Lower lobe of right lung (tissue), 2 donors: Measurements from ENCODE around the gene RNF44. TPM values are rescaled to one million over a fixed set of nuclear protein-coding genes. Genes with fewer than 3 reads are reported as not detected.

Experiments used
- ATAC-seq, 2 donors: fragments of 200-7000 bp; cut with Tn5 transposase; one replicate each; pipeline ENCODE4 v1.9.1; 2020 to 2022; ENCODE audit warnings: mild to moderate bottlenecking in 2 of 2, moderate library complexity in 2 of 2
- DNase-seq: peaks from one replicate; pipeline ENCODE4 v3.0.0-alpha.2; 2020
- H3K27ac ChIP-seq: fragments of 200-600 bp; one replicate; pipeline ENCODE4 v1.8.0; 2022
- H3K27me3 ChIP-seq: fragments of 200-600 bp; one replicate; pipeline ENCODE4 v1.8.0; 2022; ENCODE audit warnings: low read depth
- H3K36me3 ChIP-seq: fragments of 200-600 bp; one replicate; pipeline ENCODE4 v1.8.0; 2022; ENCODE audit warnings: mild to moderate bottlenecking
- H3K4me1 ChIP-seq: fragments of 200-600 bp; one replicate; pipeline ENCODE4 v1.8.0; 2022
- H3K4me3 ChIP-seq: fragments of 200-600 bp; one replicate; pipeline ENCODE4 v1.8.0; 2022; ENCODE audit warnings: mild to moderate bottlenecking
- H3K9me3 ChIP-seq: fragments of 200-600 bp; one replicate; pipeline ENCODE4 v1.8.0; 2022
- intact Hi-C: fragments of 100-400 bp; cut with DNase I; formaldehyde crosslinking; loops from one replicate; pipeline ENCODE4 v1.11.0; 2022
- total RNA-seq: library from RNA; stranded (reverse); fragmentation: NEBNext Ultra II Directional; extraction: Animal tissue kit (Norgen Biotek cat#: 25700); gene quantifications from one replicate; pipeline ENCODE4 v1.2.1, GENCODE V29; 2021
- TF ChIP-seq, protein P1 (sequence below): fragments of 200-600 bp; IDR thresholded peaks from one replicate; pipeline ENCODE4 v1.8.0; 2022; ENCODE audit warnings: antibody characterized with exemption, mild to moderate bottlenecking
- donor health status: DM: no; HTN: yes; CAD: no; lungs with severe emphysema.

The RNF44 gene
- total RNA-seq, 1 donor from 2014 or later = 55.1 TPM

- no peak for DNase-seq
Observed at GRCh38 chr5:176570044-176570443, 32.8 kb upstream of the RNF44 start.

DNA sequence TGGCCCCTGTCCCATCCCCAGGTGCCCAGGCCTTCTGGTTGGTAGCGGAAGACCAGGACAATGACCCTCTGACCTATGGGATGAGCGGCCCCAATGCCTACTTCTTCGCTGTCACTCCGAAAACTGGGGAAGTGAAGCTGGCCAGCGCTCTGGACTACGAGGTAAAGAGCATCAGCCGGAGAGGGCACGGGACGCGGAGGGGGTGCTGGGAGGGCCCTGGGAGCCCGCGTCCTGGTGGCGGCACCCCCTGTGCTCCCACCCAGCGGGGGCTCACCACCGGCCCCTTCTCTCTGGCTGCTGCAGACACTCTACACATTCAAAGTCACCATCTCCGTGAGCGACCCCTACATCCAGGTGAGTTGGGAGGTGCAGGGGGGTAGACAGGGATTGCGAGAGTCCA is 31.5 kb upstream of the RNF44 start:
- no peaks in the 10 kb centered on the region for H3K4me1 ChIP-seq
- no peaks in the 10 kb centered on the region for H3K36me3 ChIP-seq
- intact Hi-C loops = no loop called here
- DNase-seq (no peak), ATAC-seq (no peak)
- H3K9me3 ChIP-seq = no peaks in the 10 kb centered on the region
- H3K27ac ChIP-seq = no peak overlapping the region
- H3K27me3 ChIP-seq = peaks cover 27% of the 10 kb centered on the region
- TF ChIP-seq, protein P1, sequence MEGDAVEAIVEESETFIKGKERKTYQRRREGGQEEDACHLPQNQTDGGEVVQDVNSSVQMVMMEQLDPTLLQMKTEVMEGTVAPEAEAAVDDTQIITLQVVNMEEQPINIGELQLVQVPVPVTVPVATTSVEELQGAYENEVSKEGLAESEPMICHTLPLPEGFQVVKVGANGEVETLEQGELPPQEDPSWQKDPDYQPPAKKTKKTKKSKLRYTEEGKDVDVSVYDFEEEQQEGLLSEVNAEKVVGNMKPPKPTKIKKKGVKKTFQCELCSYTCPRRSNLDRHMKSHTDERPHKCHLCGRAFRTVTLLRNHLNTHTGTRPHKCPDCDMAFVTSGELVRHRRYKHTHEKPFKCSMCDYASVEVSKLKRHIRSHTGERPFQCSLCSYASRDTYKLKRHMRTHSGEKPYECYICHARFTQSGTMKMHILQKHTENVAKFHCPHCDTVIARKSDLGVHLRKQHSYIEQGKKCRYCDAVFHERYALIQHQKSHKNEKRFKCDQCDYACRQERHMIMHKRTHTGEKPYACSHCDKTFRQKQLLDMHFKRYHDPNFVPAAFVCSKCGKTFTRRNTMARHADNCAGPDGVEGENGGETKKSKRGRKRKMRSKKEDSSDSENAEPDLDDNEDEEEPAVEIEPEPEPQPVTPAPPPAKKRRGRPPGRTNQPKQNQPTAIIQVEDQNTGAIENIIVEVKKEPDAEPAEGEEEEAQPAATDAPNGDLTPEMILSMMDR = no peak
- no peak overlapping the region for H3K4me3 ChIP-seq

More at GRCh38 chr5:176570044-176570443, 32.8 kb upstream of the RNF44 start:
- Histone ChIP-seq H3K4me3 (no peak overlapping the region), H3K36me3 (no peaks in the 10 kb centered on the region), H3K27ac (no peak overlapping the region), H3K27me3 (peaks cover 27% of the 10 kb centered on the region), H3K9me3 (no peaks in the 10 kb centered on the region), H3K4me1 (no peaks in the 10 kb centered on the region)
- no peak for ATAC-seq
- TF ChIP-seq, protein P1 = no peak
- intact Hi-C loops = no loop called here

DNA sequence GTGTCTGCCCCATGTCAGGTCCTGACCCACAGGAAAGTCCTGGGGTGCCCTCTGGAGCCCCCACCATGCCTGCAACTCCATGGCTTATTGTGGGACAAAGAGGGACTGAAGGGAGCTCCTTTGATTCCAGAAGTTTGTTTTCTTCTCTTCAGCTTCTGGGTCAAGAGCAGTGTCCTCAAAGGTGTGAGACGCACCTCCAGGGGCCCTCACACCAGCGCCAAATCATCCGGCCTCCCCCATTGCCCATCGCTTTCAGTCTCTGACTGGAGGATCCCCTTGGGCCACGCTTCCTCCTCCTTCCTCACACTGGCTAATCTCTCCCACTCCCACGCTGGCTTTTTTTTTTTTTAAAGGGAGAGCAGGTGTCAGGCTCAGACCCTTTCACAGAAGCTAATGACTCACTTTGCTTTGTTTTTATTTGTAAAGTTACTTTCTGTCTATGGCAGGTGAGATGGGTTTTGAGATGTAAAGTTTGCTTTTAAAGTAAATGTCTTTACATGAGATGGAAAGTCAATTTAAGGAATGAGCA is 28.6 kb upstream of the RNF44 start:
- Histone ChIP-seq H3K36me3 (no peaks in the 10 kb centered on the region), H3K27me3 (peaks cover 27% of the 10 kb centered on the region)
- TF ChIP-seq, protein P1 = no peak

DNA sequence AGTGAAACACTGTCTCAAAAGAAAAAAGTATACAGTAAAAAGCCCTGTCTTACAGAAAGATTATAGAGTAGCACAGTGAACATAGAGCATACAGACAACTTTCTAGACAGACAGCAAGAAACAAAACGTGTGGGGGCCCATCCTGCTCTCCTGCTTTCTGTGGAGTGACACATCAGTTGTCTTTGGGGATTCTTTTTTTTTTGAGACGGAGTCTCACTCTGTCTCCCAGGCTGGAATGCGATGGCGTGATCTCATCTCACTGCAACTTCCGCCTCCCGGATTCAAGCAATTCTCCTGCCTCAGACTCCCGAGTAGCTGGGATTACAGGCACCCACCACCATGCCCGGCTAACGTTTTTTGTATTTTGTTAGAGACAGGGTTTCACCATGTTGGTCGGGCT is 26.8 kb upstream of the RNF44 start:
- intact Hi-C loops = no loop called here
- ATAC-seq = no peak
- Histone ChIP-seq H3K27ac (no peak overlapping the region), H3K4me3 (no peak overlapping the region), H3K27me3 (peaks cover 25% of the 10 kb centered on the region), H3K36me3 (no peaks in the 10 kb centered on the region), H3K4me1 (no peaks in the 10 kb centered on the region), H3K9me3 (no peaks in the 10 kb centered on the region)
- no peak for DNase-seq
- TF ChIP-seq, protein P1 = no peak

More for the DNA sequence above, 28.6 kb upstream of the RNF44 start:
- no peaks in the 10 kb centered on the region for H3K4me1 ChIP-seq
- H3K9me3 ChIP-seq = no peaks in the 10 kb centered on the region
- intact Hi-C loops = no loop called here
- no peak overlapping the region for H3K4me3 ChIP-seq
- no peak overlapping the region for H3K27ac ChIP-seq
- ATAC-seq (no peak), DNase-seq (no peak)

- no peak overlapping the region for H3K27ac ChIP-seq
- no peak for DNase-seq
- ATAC-seq = no peak
- no peaks in the 10 kb centered on the region for H3K9me3 ChIP-seq
- no peaks in the 10 kb centered on the region for H3K4me1 ChIP-seq
- H3K36me3 ChIP-seq = no peaks in the 10 kb centered on the region
- intact Hi-C loops = no loop called here
- peaks cover 16% of the 10 kb centered on the region for H3K27me3 ChIP-seq
- no peak overlapping the region for H3K4me3 ChIP-seq
- TF ChIP-seq, protein P1 = no peak
Observed at GRCh38 chr5:176562189-176562588, 25.0 kb upstream of the RNF44 start.
